SU-DHL-6 (cell line): ENCODE results near the gene ABCC8.

Experiments
- CTCF ChIP-seq: fragments of 200-600 bp; sonication (generic); IDR thresholded peaks from one replicate; pipeline ENCODE4 v1.5.1; 2017; ENCODE audit warnings: antibody characterized with exemption, mild to moderate bottlenecking, low read length, moderate library complexity; ENCODE audit not compliant: insufficient read depth, poor library complexity, severe bottlenecking
- EZH2phosphoT487 ChIP-seq: fragments of 200-600 bp; sonication (generic), shearing (Covaris generic); conservative IDR thresholded peaks from 2 replicates; pipeline ENCODE4 v1.6.1; 2018; ENCODE audit warnings: mild to moderate bottlenecking, antibody characterized with exemption, low read length, moderate library complexity, mixed read lengths

- TF ChIP-seq CTCF (no peak), EZH2phosphoT487 (no peak)
Observed at GRCh38 chr11:17397311-17398002, 79.2 kb downstream of the ABCC8 start.
